Stomach (tissue), 4 donors: Measurements from ENCODE around the gene FAM120A.

Source experiments
- EP300 ChIP-seq: sonication (generic); formaldehyde crosslinking; IDR thresholded peaks from one replicate; pipeline ENCODE4 v1.6.1; 2017; ENCODE audit warnings: antibody characterized with exemption
- POLR2A ChIP-seq, 4 donors: fragments of 450-650 bp; IDR thresholded peaks; one replicate each; pipeline ENCODE4 v1.6.1; 2016; ENCODE audit warnings: antibody characterized with exemption in 4 of 4, control low read depth in 2 of 4, mild to moderate bottlenecking in 1 of 4, moderate library complexity in 1 of 4
- POLR2AphosphoS5 ChIP-seq, 3 donors: sonication (generic); formaldehyde crosslinking; IDR thresholded peaks; one replicate each; pipeline ENCODE4 v1.6.1; 2016; ENCODE audit warnings: antibody characterized with exemption in 3 of 3
- TF ChIP-seq, protein P1 (sequence below), 7 experiments: fragments of 450-650 bp in 4 of 7; fragments of 200-600 bp in 3 of 7; sonication (generic) in 3 of 7; IDR thresholded peaks; one replicate each; pipeline ENCODE4 v1.5.1; 2016 to 2019; ENCODE audit warnings: antibody characterized with exemption in 7 of 7, control low read depth in 2 of 7, mild to moderate bottlenecking in 1 of 7

DNA sequence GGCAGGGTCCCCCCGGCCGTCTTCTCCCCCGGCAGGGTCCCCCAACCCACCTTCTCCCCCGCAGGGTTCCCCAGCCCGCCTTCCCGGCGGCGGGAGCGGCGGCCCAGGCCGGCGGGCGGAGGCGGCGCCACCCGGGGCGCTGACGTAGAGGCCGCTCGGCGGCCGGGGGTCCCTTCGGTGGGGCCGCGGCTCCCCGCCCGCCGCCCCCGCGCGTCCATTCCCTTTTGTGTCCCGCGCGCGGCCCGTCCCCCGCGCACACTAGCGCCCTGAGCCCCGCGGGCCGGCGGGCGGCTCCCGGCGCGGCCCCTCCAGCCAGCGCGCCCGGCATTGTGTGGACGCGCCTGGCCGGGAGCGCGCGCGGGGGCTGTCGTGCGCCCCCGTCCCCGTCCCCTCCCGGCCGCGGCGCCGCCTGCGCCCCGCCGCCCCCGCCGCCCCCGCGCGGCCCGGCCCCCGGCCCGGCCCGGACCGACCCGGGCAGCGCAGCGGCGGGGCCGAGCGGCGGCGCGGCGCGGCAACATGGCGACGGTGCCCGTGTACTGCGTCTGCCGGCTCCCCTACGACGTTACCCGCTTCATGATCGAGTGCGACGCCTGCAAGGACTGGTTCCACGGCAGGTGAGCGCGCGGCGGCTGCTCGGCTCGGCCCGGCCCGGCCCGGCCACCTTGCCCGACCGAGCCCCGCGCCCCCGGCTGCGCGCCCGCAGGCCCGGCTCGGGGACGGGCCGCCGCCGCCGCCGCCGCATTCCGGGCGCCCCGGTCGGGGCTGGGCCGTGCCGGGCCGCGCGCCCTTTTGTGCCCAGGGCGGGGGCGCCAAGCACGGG, 125.0 kb downstream of the FAM120A start, which contains the start of gene PHF2:
- TF ChIP-seq, protein P1, sequence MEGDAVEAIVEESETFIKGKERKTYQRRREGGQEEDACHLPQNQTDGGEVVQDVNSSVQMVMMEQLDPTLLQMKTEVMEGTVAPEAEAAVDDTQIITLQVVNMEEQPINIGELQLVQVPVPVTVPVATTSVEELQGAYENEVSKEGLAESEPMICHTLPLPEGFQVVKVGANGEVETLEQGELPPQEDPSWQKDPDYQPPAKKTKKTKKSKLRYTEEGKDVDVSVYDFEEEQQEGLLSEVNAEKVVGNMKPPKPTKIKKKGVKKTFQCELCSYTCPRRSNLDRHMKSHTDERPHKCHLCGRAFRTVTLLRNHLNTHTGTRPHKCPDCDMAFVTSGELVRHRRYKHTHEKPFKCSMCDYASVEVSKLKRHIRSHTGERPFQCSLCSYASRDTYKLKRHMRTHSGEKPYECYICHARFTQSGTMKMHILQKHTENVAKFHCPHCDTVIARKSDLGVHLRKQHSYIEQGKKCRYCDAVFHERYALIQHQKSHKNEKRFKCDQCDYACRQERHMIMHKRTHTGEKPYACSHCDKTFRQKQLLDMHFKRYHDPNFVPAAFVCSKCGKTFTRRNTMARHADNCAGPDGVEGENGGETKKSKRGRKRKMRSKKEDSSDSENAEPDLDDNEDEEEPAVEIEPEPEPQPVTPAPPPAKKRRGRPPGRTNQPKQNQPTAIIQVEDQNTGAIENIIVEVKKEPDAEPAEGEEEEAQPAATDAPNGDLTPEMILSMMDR (IDR thresholded peaks at IDR 0.05): no peak
- no peak for TF ChIP-seq POLR2A (IDR thresholded peaks at IDR 0.05)
- no peak for TF ChIP-seq EP300
- TF ChIP-seq POLR2AphosphoS5 (IDR thresholded peaks at IDR 0.05): no peak
